Stimulated activated CD4-positive, alpha-beta T cell treated with anti-CD3 and anti-CD28 coated beads, Interleukin-2, amount 100 ng/mL, for 4 hours (primary cell): ENCODE measurements around the gene GPRC5A.

ENCODE experiments used
- DNase-seq: peaks from one replicate; pipeline ENCODE4 v3.0.0-alpha.2; 2020; ENCODE audit warnings: low read depth

GPRC5A gene

DNA sequence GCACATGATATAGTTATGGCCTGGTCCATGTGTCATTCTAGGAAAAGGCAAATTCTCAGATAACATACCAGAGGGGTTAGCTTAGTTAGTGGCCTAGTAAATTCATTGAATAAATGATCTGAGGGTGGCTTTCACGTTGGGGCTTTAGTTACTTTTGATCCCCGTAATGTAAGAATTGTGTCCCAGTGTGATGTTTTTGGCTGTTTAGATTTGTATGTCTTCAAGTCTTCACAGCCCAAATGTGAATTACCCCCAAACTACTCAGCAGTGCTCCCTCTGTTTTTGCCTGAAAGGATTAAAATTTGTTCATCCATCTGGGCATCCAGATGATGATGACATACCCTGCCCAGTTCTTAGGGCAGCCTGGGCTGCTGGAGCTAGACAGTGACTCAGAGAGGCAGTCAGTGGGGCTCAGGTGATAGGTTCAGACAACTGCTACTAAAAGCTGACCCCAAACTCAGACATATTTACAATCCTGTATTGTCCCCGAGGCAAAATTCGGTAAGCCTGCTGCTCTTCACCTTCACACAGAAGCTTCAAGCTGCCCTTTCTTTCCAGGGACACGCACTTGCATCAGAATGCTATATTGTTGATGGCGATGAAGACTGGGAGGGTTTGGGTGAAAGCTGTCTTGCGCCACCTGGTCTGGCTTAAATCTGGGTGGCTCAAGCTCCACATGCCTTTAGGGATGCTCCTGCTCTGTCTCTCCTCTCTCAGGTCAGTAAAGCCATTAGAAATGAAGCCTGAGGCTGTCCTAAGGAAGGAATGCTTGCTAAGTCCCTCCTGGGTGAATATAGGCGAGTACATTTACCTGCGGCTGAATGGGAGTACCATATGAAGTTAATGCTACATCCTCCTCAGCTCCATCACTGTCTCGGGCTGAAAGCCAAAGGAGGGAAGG, 50.3 kb downstream of the GPRC5A start:
- DNase-seq, result no peak

- no peak for DNase-seq
These were observed 52.4 kb downstream of the GPRC5A start for GRCh38 chr12:12943586-12944260.

DNA sequence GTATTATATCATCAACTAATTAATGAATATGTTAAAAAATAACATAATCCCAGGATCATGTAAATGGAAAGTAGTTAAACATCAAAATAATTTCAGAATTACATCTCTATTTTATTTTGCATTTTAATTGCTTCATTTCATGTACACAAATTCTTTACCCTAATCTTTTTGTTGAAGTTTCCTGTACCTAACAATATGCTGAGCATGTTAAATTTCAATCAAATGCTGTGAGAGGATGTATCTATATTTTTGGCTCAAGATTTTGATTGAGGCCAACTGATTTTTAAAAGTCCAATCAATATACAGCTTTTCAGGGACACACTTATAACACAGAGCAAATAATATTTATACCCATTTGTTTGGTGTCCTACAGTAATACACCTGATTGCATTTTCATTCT, 54.2 kb downstream of the GPRC5A start:
- DNase-seq, result no peak

DNA sequence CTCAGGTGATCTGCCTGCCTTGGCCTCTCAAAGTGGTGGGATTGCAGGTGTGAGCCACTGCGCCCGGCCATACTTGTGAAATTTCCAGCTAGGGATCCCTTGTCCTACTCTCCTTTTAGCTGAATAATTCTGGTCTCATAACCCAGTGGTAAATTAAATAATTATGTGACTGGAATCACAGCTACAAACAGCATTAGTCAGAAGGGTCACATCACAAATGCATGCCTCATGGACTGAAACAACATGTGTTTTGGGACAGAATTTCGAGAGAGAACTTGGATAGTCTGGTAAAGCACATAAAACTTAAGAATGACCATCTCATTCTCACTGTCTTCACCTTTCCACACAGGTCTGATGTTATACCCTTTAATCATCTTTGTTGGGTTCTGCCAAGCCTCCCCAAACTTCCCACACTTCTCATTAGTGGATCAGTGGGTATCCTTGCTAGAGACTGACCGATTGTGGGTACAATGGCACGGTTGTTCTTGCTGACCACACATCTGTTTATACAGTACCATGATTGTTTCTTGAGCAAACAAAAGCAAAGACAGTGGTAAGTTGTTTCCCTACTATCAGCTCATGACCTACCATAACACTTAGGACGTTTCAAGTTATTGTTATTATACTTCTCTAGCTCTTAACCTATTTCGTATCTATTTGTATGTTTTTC, 55.5 kb downstream of the GPRC5A start:
- no peak for DNase-seq

GRCh38 chr12:12947902-12948301, 56.5 kb downstream of the GPRC5A start:
- no peak for DNase-seq

GRCh38 chr12:12951504-12951903, 60.1 kb downstream of the GPRC5A start:
- DNase-seq, result no peak

- DNase-seq, result no peak
These were observed 60.7 kb downstream of the GPRC5A start, which contains the start of gene GPRC5D for GRCh38 chr12:12952036-12952435. Gene GPRC5D (minus strand): TSS chr12:12952170. CDS start chr12:12950384, 1,786 bp downstream.

GRCh38 chr12:12954356-12954755, 63.0 kb downstream of the GPRC5A start:
- no peak for DNase-seq

- no peak for DNase-seq
These were observed 63.7 kb downstream of the GPRC5A start for GRCh38 chr12:12954878-12955625.

- no peak for DNase-seq
These were observed 67.5 kb downstream of the GPRC5A start for GRCh38 chr12:12958886-12959285.

- DNase-seq, result no peak
These were observed 69.4 kb downstream of the GPRC5A start for GRCh38 chr12:12960639-12961209.

DNA sequence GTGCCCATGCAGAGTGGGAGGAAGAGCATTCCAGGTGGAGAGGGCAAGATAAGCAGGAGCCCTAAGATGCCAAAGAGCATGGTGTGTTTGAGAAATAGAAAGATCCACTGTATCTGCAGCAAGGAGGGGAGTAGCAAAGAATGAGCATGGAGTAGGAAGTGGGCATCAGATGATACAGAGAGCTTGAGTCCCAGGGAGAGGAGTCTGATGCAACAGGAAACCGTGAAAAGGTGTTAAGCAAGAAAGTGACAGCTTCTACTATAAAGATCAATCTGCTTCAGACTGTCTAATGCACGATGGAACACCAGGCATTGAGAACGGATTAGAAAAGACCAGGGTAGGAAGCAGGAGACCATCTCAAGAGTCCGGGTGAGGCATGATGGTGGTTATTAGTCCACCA, 72.9 kb downstream of the GPRC5A start:
- DNase-seq, result no peak

DNA sequence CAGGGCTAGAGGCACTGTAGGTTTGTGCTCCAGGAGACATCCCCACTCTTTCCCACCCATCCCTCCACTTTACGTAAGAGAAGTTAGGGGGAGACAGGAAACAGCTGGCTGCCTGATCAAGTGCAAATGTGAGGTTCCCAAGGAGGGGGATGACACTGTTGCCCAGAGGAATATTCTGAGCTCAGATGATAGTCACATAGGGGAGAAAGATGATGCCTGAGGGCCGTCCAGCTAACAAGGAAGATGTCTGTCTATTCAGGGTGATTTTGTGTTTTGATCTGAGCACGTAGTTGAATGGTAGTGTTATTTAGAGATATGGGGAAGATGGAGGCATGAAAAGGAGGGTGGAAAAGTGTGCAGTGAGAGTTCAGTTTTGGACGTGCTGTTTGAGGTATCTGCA, 74.5 kb downstream of the GPRC5A start:
- no peak for DNase-seq
